HG03354 (cell line): Measurements from ENCODE around the gene SLC30A1.

Source experiments
- ATAC-seq: cut with Tn5 transposase; IDR thresholded peaks from one replicate; pipeline ENCODE4 v1.9.1; 2021; ENCODE audit warnings: mild to moderate bottlenecking; ENCODE audit not compliant: unreplicated experiment, poor library complexity, severe bottlenecking

The SLC30A1 gene

GRCh38 chr1:211530102-211530501 lies 48.9 kb downstream of the SLC30A1 start:
- ATAC-seq: no peak

- no peak for ATAC-seq
Measured at GRCh38 chr1:211529453-211529852, 49.5 kb downstream of the SLC30A1 start.

GRCh38 chr1:211529011-211529410 lies 50.0 kb downstream of the SLC30A1 start:
- no peak for ATAC-seq

GRCh38 chr1:211527888-211528287 lies 51.1 kb downstream of the SLC30A1 start:
- no peak for ATAC-seq

GRCh38 chr1:211527006-211527405 lies 52.0 kb downstream of the SLC30A1 start:
- ATAC-seq: peak; percentile 75

GRCh38 chr1:211526101-211526500 lies 52.9 kb downstream of the SLC30A1 start:
- ATAC-seq: no peak

GRCh38 chr1:211525101-211525676 lies 53.8 kb downstream of the SLC30A1 start:
- no peak for ATAC-seq

- no peak for ATAC-seq
Measured at GRCh38 chr1:211524521-211524920, 54.4 kb downstream of the SLC30A1 start.

GRCh38 chr1:211522804-211523203 lies 56.2 kb downstream of the SLC30A1 start:
- ATAC-seq: no peak
